ENCODE measurements around the gene MAT2A. TPM values are rescaled to one million over a fixed set of nuclear protein-coding genes. Genes with fewer than 3 reads are reported as not detected.
A peak's percentile ranks its signal among the peaks of the same experiment; 100 is the strongest.

The MAT2A gene
- total and polyA plus RNA-seq, 2 donors (not counting 1 experiment from before 2014, with no cell fraction given) = 133 to 177 TPM

DNA sequence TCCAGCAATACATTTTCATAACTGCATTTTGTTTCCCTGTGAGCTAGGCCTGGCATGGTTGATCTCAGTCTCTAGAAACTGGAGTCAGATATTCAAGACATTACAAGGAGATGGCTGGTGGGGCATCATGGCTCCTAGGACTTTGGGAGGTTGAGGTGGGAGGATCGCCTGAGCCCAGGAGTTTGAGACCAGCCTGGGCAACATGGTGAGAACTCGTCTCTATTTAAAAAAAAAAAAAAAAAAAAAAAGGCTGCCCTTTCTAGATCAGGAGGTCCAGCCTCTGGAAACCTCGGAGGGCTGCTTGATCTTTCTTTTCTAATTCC lies 38.1 kb downstream of the MAT2A start:
- Histone ChIP-seq H3K27ac (ENCODE audit: low read length in 2 of 2) (peak overlapping the region; percentile 70 to 87), H2AFZ (ENCODE audit: insufficient read depth, low read depth, low read length, poor library complexity, severe bottlenecking) (peak overlapping the region; percentile 87), H3K36me3 (replicated peaks in 1 of 2; ENCODE audit: control extremely low read depth in 1 of 2, control insufficient read depth in 1 of 2, extremely low read depth in 1 of 2, insufficient read depth in 2 of 2, low read length in 1 of 2) (peaks cover 0 to 16% of the 10 kb centered on the region in 2 experiments), H3K4me2 (replicated peaks; ENCODE audit: low read depth, low read length, poor library complexity, severe bottlenecking) (peak overlapping the region; percentile 96), H3K4me3 (ENCODE audit: control extremely low read depth in 1 of 5, extremely low read depth in 1 of 5, insufficient read depth in 1 of 5, low read depth in 2 of 5, low read length in 4 of 5) (peak overlapping the region in 4 of 5 experiments; percentile 50 to 97 (median 70)), H3K9ac (ENCODE audit: low read length) (peak overlapping the region; percentile 91), H4K20me1 (ENCODE audit: control insufficient read depth, insufficient read depth, low read length, poor library complexity, severe bottlenecking) (peaks cover 7% of the 10 kb centered on the region), H3K9me3 (ENCODE audit: control extremely low read depth in 1 of 3, control insufficient read depth in 2 of 3, insufficient read depth in 1 of 3, low read length in 2 of 3) (no peaks in the 10 kb centered on the region), H3K4me1 (ENCODE audit: control insufficient read depth in 2 of 2, insufficient read depth in 2 of 2, low read length in 2 of 2) (peaks cover 20 to 36% of the 10 kb centered on the region in 2 donors), H3K27me3 (replicated peaks in 1 of 4; ENCODE audit: control extremely low read depth in 1 of 4, control insufficient read depth in 3 of 4, insufficient read depth in 4 of 4, low read length in 3 of 4) (no peaks in the 10 kb centered on the region), H3K79me2 (ENCODE audit: control insufficient read depth, insufficient read depth, low read length) (peaks cover 37% of the 10 kb centered on the region)
- no CpG with 5 or more reads among the region's 3 CpGs for WGBS (ENCODE audit: insufficient coverage)
- H3K27me3 Mint-ChIP-seq = no peaks in the 10 kb centered on the region
- ChIA-PET CTCF (interaction anchor here (1.1 to 1.4 kb wide), 2 partner anchors 25 to 186 kb away, joined by 3 to 8 read pairs; no protein-coding TSS in a partner anchor), POLR2A (interaction anchor here (0.6 to 2.1 kb wide), 3 partner anchors 18 to 218 kb away, joined by 5 to 13 read pairs (median 6); partner anchors contain the start of gene RNF181)
- intact Hi-C loops (cut with micrococcal nuclease) = loop anchor here (1.0 kb wide), 2 partner anchors 16 to 25 kb away; partner anchors contain the start of genes GGCX and TMEM150A
- H3K4me3 Mint-ChIP-seq = peak overlapping the region; percentile 93
- H3K4me1 Mint-ChIP-seq = peaks cover 37% of the 10 kb centered on the region
- no peak for TF ChIP-seq EZH2 (IDR thresholded peaks at IDR 0.05; ENCODE audit: borderline replicate concordance, insufficient read depth, low read depth, low read length, poor library complexity, severe bottlenecking)
- TF ChIP-seq, protein P1, sequence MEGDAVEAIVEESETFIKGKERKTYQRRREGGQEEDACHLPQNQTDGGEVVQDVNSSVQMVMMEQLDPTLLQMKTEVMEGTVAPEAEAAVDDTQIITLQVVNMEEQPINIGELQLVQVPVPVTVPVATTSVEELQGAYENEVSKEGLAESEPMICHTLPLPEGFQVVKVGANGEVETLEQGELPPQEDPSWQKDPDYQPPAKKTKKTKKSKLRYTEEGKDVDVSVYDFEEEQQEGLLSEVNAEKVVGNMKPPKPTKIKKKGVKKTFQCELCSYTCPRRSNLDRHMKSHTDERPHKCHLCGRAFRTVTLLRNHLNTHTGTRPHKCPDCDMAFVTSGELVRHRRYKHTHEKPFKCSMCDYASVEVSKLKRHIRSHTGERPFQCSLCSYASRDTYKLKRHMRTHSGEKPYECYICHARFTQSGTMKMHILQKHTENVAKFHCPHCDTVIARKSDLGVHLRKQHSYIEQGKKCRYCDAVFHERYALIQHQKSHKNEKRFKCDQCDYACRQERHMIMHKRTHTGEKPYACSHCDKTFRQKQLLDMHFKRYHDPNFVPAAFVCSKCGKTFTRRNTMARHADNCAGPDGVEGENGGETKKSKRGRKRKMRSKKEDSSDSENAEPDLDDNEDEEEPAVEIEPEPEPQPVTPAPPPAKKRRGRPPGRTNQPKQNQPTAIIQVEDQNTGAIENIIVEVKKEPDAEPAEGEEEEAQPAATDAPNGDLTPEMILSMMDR (IDR thresholded peaks at IDR 0.05) = no peak
- ATAC-seq (ENCODE audit: low read depth) (no peak), DNase-seq (no peak)
- H3K9me3 Mint-ChIP-seq (ENCODE audit: insufficient read depth) = no peaks in the 10 kb centered on the region
- H3K27ac Mint-ChIP-seq = peak overlapping the region; percentile 96

Data from B cell (primary cell).